ENCODE results near the gene UCN3.

The UCN3 gene

GRCh38 chr10:5343979-5344378, 20.8 kb upstream of the UCN3 start:
- Histone ChIP-seq H3K36me3 (ENCODE audit: control insufficient read depth, insufficient read depth, low read length, severe bottlenecking) (no peaks in the 10 kb centered on the region), H3K27me3 (replicated peaks; ENCODE audit: control insufficient read depth, insufficient read depth, low read length) (peaks cover 18% of the 10 kb centered on the region), H3K9me3 (ENCODE audit: control insufficient read depth, low read length) (no peaks in the 10 kb centered on the region), H3K4me3 (ENCODE audit: low read length) (no peak overlapping the region), H3K9ac (ENCODE audit: low read length) (no peak overlapping the region), H3K4me1 (ENCODE audit: control insufficient read depth, insufficient read depth, low read length) (peaks cover 3% of the 10 kb centered on the region)
- DNase-seq (ENCODE audit: low read depth): no peak

- Histone ChIP-seq H3K4me3 (ENCODE audit: low read length) (no peak overlapping the region), H3K36me3 (ENCODE audit: control insufficient read depth, insufficient read depth, low read length, severe bottlenecking) (no peaks in the 10 kb centered on the region), H3K9ac (ENCODE audit: low read length) (no peak overlapping the region), H3K9me3 (ENCODE audit: control insufficient read depth, low read length) (no peaks in the 10 kb centered on the region), H3K27me3 (replicated peaks; ENCODE audit: control insufficient read depth, insufficient read depth, low read length) (peaks cover 18% of the 10 kb centered on the region), H3K4me1 (ENCODE audit: control insufficient read depth, insufficient read depth, low read length) (peaks cover 3% of the 10 kb centered on the region)
- no peak for DNase-seq (ENCODE audit: low read depth)
Measured at GRCh38 chr10:5344746-5345145, 20.0 kb upstream of the UCN3 start.

- H3K4me3 ChIP-seq (ENCODE audit: low read length): no peak overlapping the region
- no peak for DNase-seq (ENCODE audit: low read depth)
- no peaks in the 10 kb centered on the region for H3K36me3 ChIP-seq (ENCODE audit: control insufficient read depth, insufficient read depth, low read length, severe bottlenecking)
- H3K4me1 ChIP-seq (ENCODE audit: control insufficient read depth, insufficient read depth, low read length): peaks cover 3% of the 10 kb centered on the region
- peaks cover 13% of the 10 kb centered on the region for H3K27me3 ChIP-seq (replicated peaks; ENCODE audit: control insufficient read depth, insufficient read depth, low read length)
- H3K9me3 ChIP-seq (ENCODE audit: control insufficient read depth, low read length): no peaks in the 10 kb centered on the region
- no peak overlapping the region for H3K9ac ChIP-seq (ENCODE audit: low read length)
Measured at GRCh38 chr10:5346881-5347280, 17.9 kb upstream of the UCN3 start.

DNA sequence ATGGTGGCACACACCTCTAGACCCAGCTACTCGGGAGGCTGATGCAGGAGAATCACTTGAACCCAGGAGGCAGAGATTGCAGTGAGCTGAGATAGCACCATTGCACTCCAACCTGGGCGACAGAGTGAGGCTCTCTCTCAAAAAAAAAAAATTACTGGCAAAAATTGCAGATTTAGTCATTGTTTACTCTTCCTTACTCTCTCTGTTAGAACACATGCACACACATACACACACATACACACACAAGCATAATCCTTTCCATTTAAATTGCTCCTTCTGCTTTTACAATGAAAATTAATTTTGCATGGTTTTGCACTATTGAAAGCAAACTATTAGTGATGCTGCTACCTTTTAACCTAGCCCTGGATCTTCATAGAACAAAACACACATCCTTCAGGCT, 15.4 kb upstream of the UCN3 start:
- H3K36me3 ChIP-seq (ENCODE audit: control insufficient read depth, insufficient read depth, low read length, severe bottlenecking): no peaks in the 10 kb centered on the region

GRCh38 chr10:5354068-5354467, 10.7 kb upstream of the UCN3 start:
- H3K9me3 ChIP-seq (ENCODE audit: control insufficient read depth, low read length): no peaks in the 10 kb centered on the region
- no peaks in the 10 kb centered on the region for H3K36me3 ChIP-seq (ENCODE audit: control insufficient read depth, insufficient read depth, low read length, severe bottlenecking)
- no peaks in the 10 kb centered on the region for H3K4me1 ChIP-seq (ENCODE audit: control insufficient read depth, insufficient read depth, low read length)
- no peaks in the 10 kb centered on the region for H3K27me3 ChIP-seq (replicated peaks; ENCODE audit: control insufficient read depth, insufficient read depth, low read length)
- no peak overlapping the region for H3K4me3 ChIP-seq (ENCODE audit: low read length)
- DNase-seq (ENCODE audit: low read depth): no peak
- H3K9ac ChIP-seq (ENCODE audit: low read length): no peak overlapping the region

More for the DNA sequence above, 15.4 kb upstream of the UCN3 start:
- Histone ChIP-seq H3K4me1 (ENCODE audit: control insufficient read depth, insufficient read depth, low read length) (no peaks in the 10 kb centered on the region), H3K4me3 (ENCODE audit: low read length) (no peak overlapping the region), H3K9ac (ENCODE audit: low read length) (no peak overlapping the region), H3K27me3 (replicated peaks; ENCODE audit: control insufficient read depth, insufficient read depth, low read length) (peaks cover 11% of the 10 kb centered on the region), H3K9me3 (ENCODE audit: control insufficient read depth, low read length) (no peaks in the 10 kb centered on the region)
- DNase-seq (ENCODE audit: low read depth): no peak

DNA sequence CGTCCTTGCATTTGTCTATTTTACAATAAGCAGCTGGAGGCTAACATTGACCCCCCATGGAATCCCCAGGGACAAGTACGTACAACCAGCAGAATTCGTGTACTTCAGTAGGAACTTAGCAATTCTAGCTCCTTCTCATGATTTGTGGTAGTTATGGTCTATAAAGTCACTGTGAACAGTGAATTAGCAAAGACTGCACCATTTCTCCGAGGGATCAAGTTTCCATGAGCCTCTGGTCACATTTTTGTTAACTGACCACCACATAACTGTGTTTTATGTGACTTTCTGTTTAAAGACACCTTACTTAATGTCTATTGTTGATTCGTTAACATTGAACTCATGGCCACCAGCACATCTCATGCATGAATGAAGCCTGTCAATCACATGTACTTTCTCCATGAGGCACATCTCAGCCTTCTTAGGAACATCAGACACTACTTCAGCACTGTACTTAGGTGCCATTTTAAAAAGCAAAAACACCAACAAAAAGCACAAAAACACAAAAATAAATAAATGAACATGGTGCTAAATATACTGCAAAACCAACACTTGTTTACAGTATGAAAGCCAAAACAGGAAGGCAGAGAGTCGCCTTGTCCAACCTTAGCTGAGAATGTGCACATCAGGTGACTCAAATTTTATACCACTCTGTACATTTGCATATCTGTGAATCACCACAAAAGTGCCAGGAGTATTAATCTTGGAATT, 9.0 kb upstream of the UCN3 start:
- H3K27me3 ChIP-seq (replicated peaks; ENCODE audit: control insufficient read depth, insufficient read depth, low read length): peaks cover 9% of the 10 kb centered on the region
- H3K36me3 ChIP-seq (ENCODE audit: control insufficient read depth, insufficient read depth, low read length, severe bottlenecking): no peaks in the 10 kb centered on the region

GRCh38 chr10:5356302-5356763, 8.4 kb upstream of the UCN3 start:
- DNase-seq (ENCODE audit: low read depth): no peak
- no peaks in the 10 kb centered on the region for H3K9me3 ChIP-seq (ENCODE audit: control insufficient read depth, low read length)

More for the DNA sequence above, 9.0 kb upstream of the UCN3 start:
- DNase-seq (ENCODE audit: low read depth): no peak
- Histone ChIP-seq H3K9me3 (ENCODE audit: control insufficient read depth, low read length) (no peaks in the 10 kb centered on the region), H3K9ac (ENCODE audit: low read length) (no peak overlapping the region), H3K4me1 (ENCODE audit: control insufficient read depth, insufficient read depth, low read length) (no peaks in the 10 kb centered on the region), H3K4me3 (ENCODE audit: low read length) (no peak overlapping the region)

GRCh38 chr10:5360318-5360915, 4.3 kb upstream of the UCN3 start:
- peaks cover 44% of the 10 kb centered on the region for H3K27me3 ChIP-seq (replicated peaks; ENCODE audit: control insufficient read depth, insufficient read depth, low read length)
- DNase-seq (ENCODE audit: low read depth): no peak
- H3K36me3 ChIP-seq (ENCODE audit: control insufficient read depth, insufficient read depth, low read length, severe bottlenecking): no peaks in the 10 kb centered on the region
- H3K9ac ChIP-seq (ENCODE audit: low read length): no peak overlapping the region
- no peaks in the 10 kb centered on the region for H3K9me3 ChIP-seq (ENCODE audit: control insufficient read depth, low read length)
- no peaks in the 10 kb centered on the region for H3K4me1 ChIP-seq (ENCODE audit: control insufficient read depth, insufficient read depth, low read length)
- H3K4me3 ChIP-seq (ENCODE audit: low read length): no peak overlapping the region

More at GRCh38 chr10:5356302-5356763, 8.4 kb upstream of the UCN3 start:
- no peak overlapping the region for H3K4me3 ChIP-seq (ENCODE audit: low read length)
- H3K4me1 ChIP-seq (ENCODE audit: control insufficient read depth, insufficient read depth, low read length): no peaks in the 10 kb centered on the region
- H3K36me3 ChIP-seq (ENCODE audit: control insufficient read depth, insufficient read depth, low read length, severe bottlenecking): no peaks in the 10 kb centered on the region
- peaks cover 9% of the 10 kb centered on the region for H3K27me3 ChIP-seq (replicated peaks; ENCODE audit: control insufficient read depth, insufficient read depth, low read length)
- no peak overlapping the region for H3K9ac ChIP-seq (ENCODE audit: low read length)

DNA sequence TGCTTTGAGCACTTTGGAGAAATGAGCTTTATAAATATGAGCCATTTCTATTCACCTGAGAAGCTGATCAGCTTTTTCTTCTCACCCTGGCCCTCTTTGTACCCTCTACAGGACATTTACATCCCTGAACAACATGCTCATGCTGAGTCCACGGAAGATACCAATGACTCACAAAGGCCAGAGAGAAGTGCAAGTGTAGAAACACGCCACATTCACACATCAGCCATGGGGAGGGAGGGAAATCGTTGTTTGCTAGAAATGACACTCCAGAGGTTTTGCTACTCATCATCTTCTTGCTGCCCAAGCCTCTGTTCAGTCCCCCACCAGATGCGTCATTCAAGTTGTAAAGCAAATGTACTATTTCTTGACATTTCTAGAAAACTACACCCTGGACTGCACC, 2.8 kb upstream of the UCN3 start:
- H3K27me3 ChIP-seq (replicated peaks; ENCODE audit: control insufficient read depth, insufficient read depth, low read length): peaks cover 60% of the 10 kb centered on the region
- no peak for DNase-seq (ENCODE audit: low read depth)
- no peaks in the 10 kb centered on the region for H3K4me1 ChIP-seq (ENCODE audit: control insufficient read depth, insufficient read depth, low read length)
- no peaks in the 10 kb centered on the region for H3K36me3 ChIP-seq (ENCODE audit: control insufficient read depth, insufficient read depth, low read length, severe bottlenecking)
- no peaks in the 10 kb centered on the region for H3K9me3 ChIP-seq (ENCODE audit: control insufficient read depth, low read length)
- no peak overlapping the region for H3K4me3 ChIP-seq (ENCODE audit: low read length)
- H3K9ac ChIP-seq (ENCODE audit: low read length): no peak overlapping the region

- DNase-seq (ENCODE audit: low read depth): no peak
- no peaks in the 10 kb centered on the region for H3K4me1 ChIP-seq (ENCODE audit: control insufficient read depth, insufficient read depth, low read length)
- peaks cover 67% of the 10 kb centered on the region for H3K27me3 ChIP-seq (replicated peaks; ENCODE audit: control insufficient read depth, insufficient read depth, low read length)
- no peak overlapping the region for H3K9ac ChIP-seq (ENCODE audit: low read length)
- no peaks in the 10 kb centered on the region for H3K36me3 ChIP-seq (ENCODE audit: control insufficient read depth, insufficient read depth, low read length, severe bottlenecking)
- no peak overlapping the region for H3K4me3 ChIP-seq (ENCODE audit: low read length)
- no peaks in the 10 kb centered on the region for H3K9me3 ChIP-seq (ENCODE audit: control insufficient read depth, low read length)
Measured at GRCh38 chr10:5362873-5363272, 1.9 kb upstream of the UCN3 start.

GRCh38 chr10:5364374-5364773, 392 bp upstream of the UCN3 start:
- Histone ChIP-seq H3K36me3 (ENCODE audit: control insufficient read depth, insufficient read depth, low read length, severe bottlenecking) (no peaks in the 10 kb centered on the region), H3K9ac (ENCODE audit: low read length) (no peak overlapping the region), H3K4me3 (ENCODE audit: low read length) (no peak overlapping the region), H3K4me1 (ENCODE audit: control insufficient read depth, insufficient read depth, low read length) (no peaks in the 10 kb centered on the region), H3K27me3 (replicated peaks; ENCODE audit: control insufficient read depth, insufficient read depth, low read length) (peaks cover 73% of the 10 kb centered on the region), H3K9me3 (ENCODE audit: control insufficient read depth, low read length) (no peaks in the 10 kb centered on the region)
- DNase-seq (ENCODE audit: low read depth): no peak
